SW 1271 (cell line): ENCODE data around the gene DUSP15.

ENCODE experiments used
- DNase-seq, 2 experiments: peaks; one replicate each; lab custom pipeline; 2025; lab: John Stamatoyannopoulos, UW

DUSP15 gene

DNA sequence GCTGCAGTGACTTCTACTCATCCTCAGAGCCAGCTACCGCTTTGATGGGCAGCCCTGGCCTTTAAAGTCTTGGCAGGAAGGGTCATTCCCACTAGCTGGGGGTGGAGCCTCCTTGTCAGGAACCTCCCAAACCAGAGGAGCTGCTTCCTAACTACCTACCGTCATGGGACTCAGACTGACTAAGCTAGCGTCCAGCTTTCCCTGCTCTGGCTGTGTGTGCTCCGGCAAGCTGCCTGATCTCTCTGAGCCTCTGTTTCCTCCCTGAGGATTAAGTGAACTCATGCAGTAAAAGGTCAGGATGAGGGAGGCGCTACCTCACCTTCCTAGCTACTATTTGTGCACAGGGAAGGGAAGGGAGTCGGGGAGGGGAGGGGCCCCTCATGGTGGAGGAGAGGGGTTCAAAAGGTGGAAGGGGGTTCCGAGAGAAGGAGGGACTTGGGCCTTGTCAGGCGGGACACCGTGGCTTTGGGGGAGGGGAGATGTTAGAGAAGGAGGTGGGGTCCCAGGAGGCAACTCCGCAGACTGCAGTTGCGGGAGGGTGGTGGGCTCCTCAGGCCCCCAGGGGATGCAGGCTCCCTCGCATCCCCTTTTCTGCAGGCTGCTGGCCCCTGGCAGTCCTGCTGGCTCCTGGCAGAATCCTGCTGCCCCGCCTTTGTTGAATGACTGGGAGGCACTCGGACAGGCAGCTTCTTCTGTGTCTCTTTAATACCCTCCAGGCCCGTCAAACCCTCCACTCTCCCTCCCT lies 9.8 kb downstream of the DUSP15 start:
- DNase-seq: no peak

DNA sequence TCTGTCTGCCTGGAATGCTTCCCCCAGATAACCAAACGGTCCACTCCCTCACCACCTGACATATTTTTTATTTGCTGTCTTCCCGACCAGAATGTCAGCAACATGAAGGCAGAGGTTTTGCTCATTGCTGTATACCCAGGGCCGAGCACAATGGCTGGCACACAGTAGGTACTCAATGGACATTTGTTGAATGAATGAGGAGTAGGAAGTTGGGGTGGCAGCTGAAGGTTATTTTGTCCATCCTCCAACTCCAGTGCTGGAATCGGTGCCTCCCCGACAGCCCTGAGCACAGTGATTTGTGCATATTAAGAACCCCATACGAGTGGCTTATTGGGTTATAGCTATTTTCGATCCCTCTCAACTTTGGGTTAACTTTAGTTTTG lies 10.3 kb downstream of the DUSP15 start:
- DNase-seq: no peak

GRCh38 chr20:31859266-31859997 lies 10.9 kb downstream of the DUSP15 start:
- DNase-seq: no peak

DNA sequence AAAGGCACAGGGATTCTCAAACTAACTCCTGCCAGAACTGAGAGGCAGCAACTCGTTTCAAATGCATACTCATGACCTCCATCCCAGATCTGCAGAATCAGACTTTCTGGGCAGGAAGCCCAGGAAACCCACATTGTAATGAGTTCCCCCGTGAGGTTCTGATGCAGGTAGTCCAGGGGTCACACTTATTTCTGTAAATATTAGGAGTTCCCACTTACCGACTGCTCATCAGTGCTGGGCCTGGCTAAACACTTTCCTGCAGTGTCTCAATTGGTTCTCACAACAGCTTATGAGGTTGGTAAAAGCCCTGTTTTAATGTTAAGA lies 11.6 kb downstream of the DUSP15 start:
- no peak for DNase-seq

GRCh38 chr20:31857861-31858759 lies 12.2 kb downstream of the DUSP15 start:
- no peak for DNase-seq

- DNase-seq: no peak
Measured at GRCh38 chr20:31856516-31856915, 13.8 kb downstream of the DUSP15 start.

GRCh38 chr20:31853481-31853880 lies 16.8 kb downstream of the DUSP15 start:
- no peak for DNase-seq

DNA sequence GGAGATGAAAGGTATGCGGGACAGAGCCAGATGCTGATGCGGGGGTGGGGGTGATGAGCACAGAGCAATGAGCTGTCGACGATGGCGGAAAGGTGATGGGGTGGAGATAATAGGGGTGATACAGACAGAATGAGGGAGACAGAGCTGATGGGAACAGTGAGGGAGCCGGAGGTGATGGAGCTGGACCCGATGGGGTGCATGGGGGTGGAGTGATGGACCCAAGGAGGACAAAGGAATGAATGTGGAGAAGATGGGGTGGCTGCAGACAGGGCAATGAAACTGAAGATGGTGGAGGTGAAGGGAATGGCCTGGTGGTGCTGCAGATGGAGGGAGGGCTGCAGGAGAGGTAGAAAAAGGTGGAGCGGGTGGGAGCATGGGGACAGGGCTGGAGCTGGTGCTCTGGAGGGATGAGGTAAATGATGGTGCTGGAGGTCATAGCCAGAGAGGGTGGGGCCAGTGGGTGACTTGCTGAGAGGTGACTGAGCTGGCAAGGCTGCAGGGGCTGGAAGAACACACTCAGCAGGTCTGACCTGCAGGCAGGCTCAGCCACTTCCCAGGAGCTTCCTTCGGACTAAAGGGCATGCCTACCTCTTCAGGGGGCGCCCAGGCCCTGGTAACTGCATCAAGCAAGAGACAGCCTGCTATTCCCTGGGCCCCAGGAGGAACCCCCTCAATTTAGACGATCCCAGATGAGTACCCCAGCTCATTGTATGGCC lies 18.9 kb downstream of the DUSP15 start:
- no peak for DNase-seq

DNA sequence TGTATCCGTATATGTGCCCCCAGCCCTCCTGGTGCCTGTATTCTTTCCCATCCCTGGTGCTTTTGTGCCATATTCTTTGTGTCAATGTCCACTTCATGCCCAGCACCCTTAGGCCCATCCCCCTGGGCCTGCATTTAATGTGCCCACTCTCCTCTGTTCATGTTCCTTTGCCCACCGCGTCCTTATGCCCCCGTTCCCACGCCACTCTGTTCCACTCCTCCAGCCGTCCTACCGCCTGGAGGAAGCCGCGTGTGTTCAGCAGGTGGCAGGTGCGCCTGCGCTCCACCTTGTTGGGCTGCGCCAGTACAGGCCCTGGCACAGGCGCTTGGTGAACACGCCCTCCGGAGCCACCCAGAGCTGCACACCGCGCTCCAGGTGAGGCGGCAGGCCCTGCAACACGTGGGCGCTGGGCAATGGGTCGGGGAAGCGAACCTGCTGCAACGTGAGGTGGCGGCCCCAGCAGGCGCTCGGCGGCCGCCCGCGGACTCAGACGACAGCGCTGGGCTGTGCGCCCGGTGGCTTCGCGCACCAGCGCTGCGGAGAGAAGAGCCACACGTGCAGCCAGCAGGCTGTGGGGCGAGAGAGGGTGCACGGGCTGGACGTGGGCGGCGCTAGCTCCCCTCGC lies 20.9 kb downstream of the DUSP15 start:
- no peak for DNase-seq

DNA sequence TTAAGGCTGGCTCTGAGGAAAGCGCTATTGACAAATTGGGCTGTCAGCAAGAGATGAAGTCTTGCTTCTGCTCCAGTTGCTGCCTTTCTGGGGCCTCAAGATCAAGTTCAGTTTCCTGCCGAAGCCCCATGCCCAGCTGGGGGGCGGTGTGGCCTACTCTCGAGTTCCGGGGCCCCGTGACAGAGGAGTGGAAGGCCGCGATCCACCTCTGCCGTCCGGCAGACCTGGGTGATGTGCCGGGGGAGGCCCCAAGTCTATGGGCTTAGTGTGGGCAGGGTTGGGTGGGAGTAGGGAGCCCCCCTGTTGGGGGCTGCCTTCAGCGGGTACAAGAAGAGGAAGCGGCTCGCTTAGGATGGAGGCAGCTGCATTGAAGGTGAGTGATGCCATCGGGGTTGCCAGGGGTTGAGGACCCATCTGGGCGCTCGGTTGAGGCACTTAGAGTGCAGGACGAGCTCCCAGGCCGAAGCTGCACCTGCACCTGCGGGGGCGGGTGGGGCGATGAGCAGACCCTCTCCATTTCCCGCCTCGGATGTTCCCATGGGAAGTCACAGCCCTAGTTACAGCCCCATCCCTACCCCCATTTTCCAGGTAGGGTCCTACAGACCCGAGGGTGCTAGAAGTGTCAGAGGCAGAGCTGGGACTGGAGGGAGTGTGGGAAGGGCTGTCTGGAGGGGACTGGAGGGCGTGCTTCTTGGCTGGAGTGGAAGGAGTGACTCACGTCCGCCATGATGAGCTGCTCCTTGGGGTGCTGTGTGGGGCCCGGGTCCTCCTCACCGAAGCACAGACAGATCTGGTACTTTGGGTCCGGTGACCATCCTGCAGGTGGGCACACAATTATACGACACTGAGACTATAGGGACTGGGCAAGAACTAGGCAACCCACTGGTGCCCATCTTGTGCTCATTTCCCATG lies 22.0 kb downstream of the DUSP15 start:
- no peak for DNase-seq

GRCh38 chr20:31846793-31847138 lies 23.6 kb downstream of the DUSP15 start:
- DNase-seq: no peak

- no peak for DNase-seq
Measured at GRCh38 chr20:31845300-31845863, 24.9 kb downstream of the DUSP15 start, which contains the start of gene FOXS1. Gene FOXS1, minus strand, starts transcription at chr20:31845604. Its CDS starts 62 bp downstream, at chr20:31845542.

GRCh38 chr20:31844737-31845299 lies 25.5 kb downstream of the DUSP15 start:
- DNase-seq: no peak

- no peak for DNase-seq
Measured at GRCh38 chr20:31843881-31844280, 26.4 kb downstream of the DUSP15 start.

DNA sequence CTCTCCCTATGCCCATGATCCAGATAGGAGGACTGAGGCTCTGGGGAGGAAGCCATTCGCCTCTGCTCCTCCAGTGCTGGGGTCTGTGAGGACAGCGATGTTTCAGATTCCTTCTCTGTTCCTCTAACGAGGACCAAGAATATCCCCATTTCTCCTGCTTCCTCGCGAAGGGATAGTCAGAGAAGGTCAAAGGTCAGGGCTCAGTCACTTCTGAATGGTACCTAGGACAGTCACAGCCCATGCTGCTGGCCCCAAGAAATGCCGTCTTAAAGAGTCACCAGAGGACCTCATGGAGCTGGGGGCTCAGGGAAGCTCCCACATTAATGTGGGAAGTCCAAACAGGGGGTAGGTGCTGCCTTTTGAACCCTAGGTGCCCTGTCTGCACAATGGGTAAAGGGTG lies 27.0 kb downstream of the DUSP15 start:
- no peak for DNase-seq

GRCh38 chr20:31842471-31843157 lies 27.7 kb downstream of the DUSP15 start:
- DNase-seq: no peak

GRCh38 chr20:31841928-31842327 lies 28.4 kb downstream of the DUSP15 start:
- DNase-seq: no peak

DNA sequence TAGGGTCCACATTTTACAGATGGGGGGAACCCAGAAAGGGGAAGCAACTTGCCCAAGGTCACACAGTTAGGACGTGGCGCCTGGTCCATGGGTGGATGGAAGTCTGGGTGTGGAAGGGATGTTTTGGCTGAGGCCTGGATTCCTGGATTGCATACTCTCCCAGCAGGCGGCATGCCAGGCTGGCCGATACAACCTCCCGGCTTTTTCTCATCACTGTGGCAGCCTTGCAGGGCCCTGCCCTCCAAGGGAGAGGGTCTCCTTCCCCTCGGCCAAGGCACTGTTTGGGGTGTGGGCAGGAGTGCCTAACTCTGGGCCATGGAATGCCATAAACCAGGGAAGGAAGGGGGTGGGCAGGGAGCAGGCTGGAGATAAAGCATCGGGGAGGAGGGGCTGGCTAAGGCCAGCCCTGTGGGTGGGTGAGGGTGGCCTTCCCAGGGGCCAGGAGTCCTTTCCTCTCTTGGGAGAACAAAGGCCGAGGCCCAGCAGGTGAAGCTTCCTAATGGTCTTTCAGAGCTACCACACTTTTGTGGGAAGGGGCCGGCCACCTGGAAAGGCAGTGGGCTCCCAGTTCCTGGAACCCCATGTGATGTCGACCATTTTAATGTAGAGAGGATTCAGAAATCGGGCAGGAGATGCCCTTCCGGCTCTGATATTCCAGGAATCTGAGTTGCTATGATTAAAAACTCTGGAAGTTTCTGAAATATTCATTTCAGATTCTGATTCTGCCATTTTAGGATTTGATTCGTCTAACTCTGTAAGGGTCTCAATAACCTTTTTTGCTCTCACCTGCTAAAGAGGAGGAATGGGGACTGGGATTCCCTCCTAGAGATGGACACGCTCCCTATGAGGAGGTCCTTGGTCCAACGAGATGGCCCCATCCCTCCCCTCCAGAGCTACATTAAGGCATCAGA lies 29.2 kb downstream of the DUSP15 start:
- no peak for DNase-seq
